Natural killer cell (primary cell): ENCODE data around the gene ILK. TPM values are rescaled to one million over a fixed set of nuclear protein-coding genes. Genes with fewer than 3 reads are reported as not detected.

Experiments
- ATAC-seq, 3 donors: fragments of 150-1000 bp in 2 of 3; fragments of 200-7000 bp in 1 of 3; cut with Tn5 transposase; 1 replicate in 1 of 3; 2 replicates in 2 of 3; pipeline ENCODE4 v1.10.0; 2021; ENCODE audit warnings: mild to moderate bottlenecking in 2 of 3, moderate library complexity in 2 of 3
- DNase-seq, 2 donors: peaks; one replicate each; pipeline versions ENCODE4 v3.0.0 to v3.0.0-alpha.2; 2013 to 2021; ENCODE audit warnings: mixed read lengths in 1 of 2
- H3K27ac ChIP-seq: one replicate; pipeline ENCODE4 v1.5.1; 2013; ENCODE audit warnings: mild to moderate bottlenecking, low read length
- H3K27me3 ChIP-seq: one replicate; pipeline ENCODE4 v1.6.1; 2013; ENCODE audit warnings: low read length; ENCODE audit not compliant: control insufficient read depth, insufficient read depth
- H3K36me3 ChIP-seq: one replicate; pipeline ENCODE4 v1.6.1; 2013; ENCODE audit warnings: low read length; ENCODE audit not compliant: control insufficient read depth, insufficient read depth
- H3K4me1 ChIP-seq: one replicate; pipeline ENCODE4 v1.6.1; 2013; ENCODE audit warnings: low read length; ENCODE audit not compliant: control insufficient read depth, insufficient read depth
- H3K4me3 ChIP-seq: one replicate; pipeline ENCODE4 v1.5.1; 2013; ENCODE audit warnings: low read length
- H3K9me3 ChIP-seq: one replicate; pipeline ENCODE4 v1.6.1; 2013; ENCODE audit warnings: low read length; ENCODE audit not compliant: control insufficient read depth, insufficient read depth
- H3K27ac Mint-ChIP-seq, 2 donors: one replicate each; pipeline ENCODE4 v1.8.0; 2022; ENCODE audit warnings: mild to moderate bottlenecking in 2 of 2, mixed read lengths in 2 of 2, moderate library complexity in 1 of 2
- H3K27me3 Mint-ChIP-seq, 2 donors: one replicate each; pipeline ENCODE4 v1.8.0; 2022; ENCODE audit warnings: low read depth in 2 of 2, mixed read lengths in 2 of 2
- H3K36me3 Mint-ChIP-seq: one replicate; pipeline ENCODE4 v1.8.0; 2022; ENCODE audit warnings: mixed read lengths
- H3K4me1 Mint-ChIP-seq, 2 donors: one replicate each; pipeline ENCODE4 v1.8.0; 2022; ENCODE audit warnings: mixed read lengths in 2 of 2
- H3K4me3 Mint-ChIP-seq: one replicate; pipeline ENCODE4 v1.8.0; 2022; ENCODE audit warnings: mild to moderate bottlenecking, moderate library complexity, mixed read lengths
- H3K9me3 Mint-ChIP-seq, 2 donors: one replicate each; pipeline ENCODE4 v1.8.0; 2022; ENCODE audit warnings: mixed read lengths in 2 of 2
- CTCF ChIP-seq: fragments of 200-600 bp; IDR thresholded peaks from one replicate; pipeline ENCODE4 v1.8.0; 2022; ENCODE audit warnings: antibody characterized with exemption
- WGBS: methylation state at CpG from one replicate; pipeline ENCODE4 v1.1.7; 2013; ENCODE audit warnings: missing lambda C conversion rate; ENCODE audit not compliant: insufficient coverage; 5-methylcytosine and 5-hydroxymethylcytosine counted together
- intact Hi-C: fragments of 100-400 bp; cut with micrococcal nuclease; formaldehyde crosslinking; loops from one replicate; pipeline ENCODE4 v1.14.2; 2022
- total RNA-seq, 4 donors: library from RNA; stranded (reverse); fragments of 120-200 nt in 1 of 4; gene quantifications; one replicate each; pipeline versions ENCODE4 v1.2.3 to v1.2.4, GENCODE V29; 2013 to 2022

Gene ILK
- total RNA-seq, 3 donors from 2014 or later (not counting 1 experiment from before 2014, with no cell fraction given) = 109 to 145 (median 142) TPM

- H3K27ac Mint-ChIP-seq = no peak overlapping the region
- Histone ChIP-seq H3K36me3 (peaks cover 38% of the 10 kb centered on the region), H3K27me3 (no peaks in the 10 kb centered on the region), H3K4me1 (peaks cover 76% of the 10 kb centered on the region), H3K4me3 (no peak overlapping the region), H3K9me3 (no peaks in the 10 kb centered on the region), H3K27ac (no peak overlapping the region)
- intact Hi-C loops = loop anchor here (10.0 kb wide), 1 partner anchor 136 kb away; no protein-coding TSS in a partner anchor
- ATAC-seq (no peak), DNase-seq (no peak)
- no peaks in the 10 kb centered on the region for H3K27me3 Mint-ChIP-seq
- 95% methylated on average over 14 of the region's 14 CpGs for WGBS
- no peak overlapping the region for H3K4me3 Mint-ChIP-seq
- H3K9me3 Mint-ChIP-seq = no peaks in the 10 kb centered on the region
- no peaks in the 10 kb centered on the region for H3K36me3 Mint-ChIP-seq
- peaks cover 42 to 45% of the 10 kb centered on the region in 2 donors for H3K4me1 Mint-ChIP-seq
- TF ChIP-seq CTCF = no peak
Observed at GRCh38 chr11:6608726-6609501, 5.3 kb downstream of the ILK start.

GRCh38 chr11:6609502-6610015, 6.0 kb downstream of the ILK start:
- no peaks in the 10 kb centered on the region for H3K9me3 Mint-ChIP-seq
- Histone ChIP-seq H3K36me3 (peaks cover 43% of the 10 kb centered on the region), H3K4me3 (no peak overlapping the region), H3K9me3 (no peaks in the 10 kb centered on the region), H3K27me3 (no peaks in the 10 kb centered on the region), H3K27ac (no peak overlapping the region), H3K4me1 (peaks cover 71% of the 10 kb centered on the region)
- no peak for DNase-seq
- H3K27ac Mint-ChIP-seq = no peak overlapping the region
- intact Hi-C loops = loop anchor here (10.0 kb wide), 2 partner anchors 135 to 215 kb away; partner anchors contain the start of gene SMPD1
- no peak for TF ChIP-seq CTCF
- WGBS = 96% methylated on average over 7 of the region's 8 CpGs
- H3K4me1 Mint-ChIP-seq = peaks cover 42 to 45% of the 10 kb centered on the region in 2 donors
- peak overlapping the region; percentile 29 for H3K4me3 Mint-ChIP-seq
- ATAC-seq = no peak
- H3K27me3 Mint-ChIP-seq = no peaks in the 10 kb centered on the region
- H3K36me3 Mint-ChIP-seq = no peaks in the 10 kb centered on the region

GRCh38 chr11:6610591-6610990, 7.0 kb downstream of the ILK start:
- Mint-ChIP-seq H3K36me3 (no peaks in the 10 kb centered on the region), H3K4me3 (peak overlapping the region; percentile 84), H3K27ac (no peak overlapping the region), H3K9me3 (no peaks in the 10 kb centered on the region), H3K27me3 (no peaks in the 10 kb centered on the region), H3K4me1 (peaks cover 42 to 49% of the 10 kb centered on the region in 2 donors)
- H3K36me3 ChIP-seq = peaks cover 50% of the 10 kb centered on the region
- H3K9me3 ChIP-seq = no peaks in the 10 kb centered on the region
- WGBS = 96% methylated on average over 6 of the region's 6 CpGs
- no peaks in the 10 kb centered on the region for H3K27me3 ChIP-seq
- no peak for TF ChIP-seq CTCF
- peaks cover 61% of the 10 kb centered on the region for H3K4me1 ChIP-seq
- DNase-seq = no peak
- H3K27ac ChIP-seq = peak overlapping the region; percentile 86
- no peak for ATAC-seq
- intact Hi-C loops = loop anchor here (10.0 kb wide), 1 partner anchor 216 kb away; the partner anchor contains the start of gene SMPD1
- no peak overlapping the region for H3K4me3 ChIP-seq
